Smooth muscle cell (in vitro differentiated cells): ENCODE measurements around the gene ITIH2. TPM values are rescaled to one million over a fixed set of nuclear protein-coding genes. Genes with fewer than 3 reads are reported as not detected.

Experiments used
- DNase-seq: peaks from one replicate; lab custom pipeline; 2025; ENCODE audit not compliant: unreplicated experiment; lab: John Stamatoyannopoulos, UW
- H2AFZ ChIP-seq: fragments of 200-600 bp; sonication (generic); 2 replicates; pipeline ENCODE4 v1.6.0; 2016; ENCODE audit warnings: antibody characterized with exemption, low read depth, mild to moderate bottlenecking
- H3F3A ChIP-seq: fragments of 200-600 bp; sonication (generic); 2 replicates; pipeline ENCODE4 v1.6.0; 2017; ENCODE audit warnings: antibody characterized with exemption, low read depth
- H3K27ac ChIP-seq: fragments of 200-600 bp; sonication (generic); 2 replicates; pipeline ENCODE4 v1.5.1; 2016; ENCODE audit warnings: low read depth, mild to moderate bottlenecking
- H3K27me3 ChIP-seq: fragments of 200-600 bp; sonication (generic); 2 replicates; pipeline ENCODE4 v1.6.1; 2016; ENCODE audit warnings: low read depth, mild to moderate bottlenecking
- H3K36me3 ChIP-seq: fragments of 200-600 bp; sonication (generic); 2 replicates; pipeline ENCODE4 v1.5.1; 2016; ENCODE audit warnings: low read depth
- H3K4me1 ChIP-seq: fragments of 200-600 bp; sonication (generic); 2 replicates; pipeline ENCODE4 v1.5.1; 2016; ENCODE audit warnings: low read depth
- H3K4me2 ChIP-seq: fragments of 200-600 bp; sonication (generic); 2 replicates; pipeline ENCODE4 v1.6.0; 2016; ENCODE audit warnings: mild to moderate bottlenecking
- H3K4me3 ChIP-seq: fragments of 200-600 bp; sonication (generic); 2 replicates; pipeline ENCODE4 v1.5.1; 2016; ENCODE audit warnings: mild to moderate bottlenecking
- H3K79me2 ChIP-seq: fragments of 200-600 bp; sonication (generic); 2 replicates; pipeline ENCODE4 v1.6.0; 2016; ENCODE audit warnings: low read depth, mild to moderate bottlenecking
- H3K9ac ChIP-seq: fragments of 200-600 bp; sonication (generic); 2 replicates; pipeline ENCODE4 v1.6.0; 2016; ENCODE audit warnings: low read depth
- H3K9me3 ChIP-seq: fragments of 200-600 bp; sonication (generic); replicated peaks from 2 replicates; pipeline ENCODE4 v1.5.1; 2016; ENCODE audit warnings: low read depth
- H4K20me1 ChIP-seq: fragments of 200-600 bp; sonication (generic); 2 replicates; pipeline ENCODE4 v1.6.0; 2016; ENCODE audit warnings: low read depth
- CTCF ChIP-seq: fragments of 200-600 bp; sonication (generic); IDR thresholded peaks from 2 replicates; pipeline ENCODE4 v1.5.1; 2017; ENCODE audit warnings: borderline replicate concordance, mild to moderate bottlenecking, antibody characterized with exemption; ENCODE audit not compliant: insufficient read depth, poor library complexity, severe bottlenecking
- WGBS: methylation state at CpG from one replicate; pipeline ENCODE4 v1.1.7; 2016; ENCODE audit warnings: low lambda C conversion rate; 5-methylcytosine and 5-hydroxymethylcytosine counted together
- polyA plus RNA-seq: library from polyadenylated mRNA; unstranded; fragments of >200 nt; fragmentation: Nextera tagmentation; extraction: Ambion mirVana; gene quantifications from 2 replicates; pipeline ENCODE4 v1.2.1, GENCODE V29; 2016
- total RNA-seq: library from RNA; depleted of rRNA; stranded (reverse); fragments of >200 nt; gene quantifications from 2 replicates; pipeline ENCODE4 v1.2.3, GENCODE V29; 2014

Gene ITIH2
- total and polyA plus RNA-seq, 2 experiments from 2014 or later: 0.09 to 0.13 TPM

DNA sequence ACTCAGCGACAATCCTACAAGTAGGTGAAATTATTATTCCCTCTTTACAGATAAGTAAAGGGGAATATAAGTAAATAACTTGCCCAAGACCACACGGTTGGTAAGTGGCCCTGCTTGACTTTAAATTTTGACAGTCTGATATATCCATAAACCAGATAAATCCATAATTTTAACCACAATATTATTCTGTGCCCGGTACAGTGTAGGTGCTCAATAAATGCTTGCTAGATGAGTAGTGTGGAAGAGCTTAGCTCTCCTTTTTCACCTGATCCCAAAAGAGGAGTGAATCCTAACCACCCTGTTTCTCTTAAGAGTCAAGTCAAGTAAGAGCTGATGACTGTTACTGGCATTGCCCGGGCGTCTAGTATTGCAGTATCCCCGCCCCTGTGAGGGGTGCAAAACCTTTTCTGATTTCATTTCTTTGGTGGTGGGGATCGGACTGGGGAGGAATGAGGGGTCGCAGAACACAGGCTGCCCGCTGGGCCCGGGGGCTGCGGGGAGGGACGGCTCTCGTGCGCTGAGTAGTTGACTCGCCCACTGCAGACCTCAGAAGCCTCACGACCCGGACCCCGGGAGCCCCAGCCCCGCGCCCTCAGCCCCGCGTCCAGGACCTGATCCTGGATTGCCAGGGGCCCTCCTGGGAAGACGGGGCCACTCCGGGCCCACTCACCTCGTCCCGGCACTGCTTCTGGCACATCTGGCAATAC, 84.2 kb downstream of the ITIH2 start:
- no peak for DNase-seq
- no peaks in the 10 kb centered on the region for H3K36me3 ChIP-seq
- H3K4me2 ChIP-seq: peak overlapping the region; percentile 86
- no peaks in the 10 kb centered on the region for H3F3A ChIP-seq
- H3K9ac ChIP-seq: peak overlapping the region; percentile 97
- H3K27me3 ChIP-seq: no peaks in the 10 kb centered on the region
- H4K20me1 ChIP-seq: peaks cover 89% of the 10 kb centered on the region
- H3K9me3 ChIP-seq: no peaks in the 10 kb centered on the region
- H3K4me3 ChIP-seq: peak overlapping the region; percentile 94
- no peak for TF ChIP-seq CTCF
- WGBS: 5% methylated on average over 25 of the region's 26 CpGs
- peaks cover 29% of the 10 kb centered on the region for H3K4me1 ChIP-seq
- H2AFZ ChIP-seq: peak overlapping the region; percentile 94
- peak overlapping the region; percentile 65 for H3K27ac ChIP-seq
- H3K79me2 ChIP-seq: peaks cover 98% of the 10 kb centered on the region

- H3K9ac ChIP-seq: peak within 1 kb of the TSS; percentile 97
- H3K9me3 ChIP-seq: no peaks in the 10 kb centered on the region
- peaks cover 98% of the 10 kb centered on the region for H3K79me2 ChIP-seq
- H3K36me3 ChIP-seq: no peaks in the 10 kb centered on the region
- TF ChIP-seq CTCF: no peak
- no peaks in the 10 kb centered on the region for H3K27me3 ChIP-seq
- peaks cover 29% of the 10 kb centered on the region for H3K4me1 ChIP-seq
- H4K20me1 ChIP-seq: peaks cover 89% of the 10 kb centered on the region
- peak within 1 kb of the TSS; percentile 65 for H3K27ac ChIP-seq
- H3F3A ChIP-seq: no peaks in the 10 kb centered on the region
- H3K4me2 ChIP-seq: peak within 1 kb of the TSS; percentile 89
- WGBS: under 1% methylated on average over 50 of the region's 59 CpGs
- peak; percentile 92 for DNase-seq
- H3K4me3 ChIP-seq: peak within 1 kb of the TSS; percentile 94
- peak within 1 kb of the TSS; percentile 94 for H2AFZ ChIP-seq
Measured at GRCh38 chr10:7787857-7788638, 84.9 kb downstream of the ITIH2 start, which contains the start of the genes ATP5F1C and KIN. Gene ATP5F1C (plus strand): TSS chr10:7788177. CDS start chr10:7788208, 31 bp downstream. Gene KIN (minus strand): TSS chr10:7787993. CDS start chr10:7787933, 60 bp downstream.

DNA sequence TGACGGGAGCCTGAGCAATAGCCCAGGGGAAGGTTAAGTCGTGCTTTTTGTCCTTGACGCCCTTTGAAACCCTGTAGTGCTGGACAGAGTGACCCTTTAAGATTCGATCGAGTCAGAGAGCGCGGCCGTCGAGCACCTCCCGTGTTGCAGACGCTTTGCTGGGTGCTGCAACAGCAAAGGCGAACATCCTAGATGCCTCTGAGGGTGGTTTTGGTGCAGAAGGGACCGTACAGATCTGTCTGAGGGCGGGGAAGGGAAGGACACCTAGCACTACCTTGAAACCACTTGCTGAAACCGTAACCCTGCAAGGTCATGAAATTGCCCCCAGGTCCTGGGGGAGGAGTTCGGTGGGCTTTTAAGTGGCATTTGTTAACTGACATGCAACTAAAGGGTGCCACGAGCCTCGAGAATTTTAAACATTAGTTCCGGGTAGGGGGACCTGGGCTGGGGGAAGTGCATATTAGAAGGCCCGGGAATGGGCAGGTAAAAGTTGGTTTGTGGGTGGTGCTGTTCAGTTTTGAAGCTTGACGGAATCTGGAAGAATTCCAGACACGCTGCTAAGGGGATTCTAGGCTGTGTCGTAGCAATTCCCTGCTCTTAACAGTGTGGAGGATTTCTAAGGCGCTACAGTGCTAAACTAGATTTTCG, 85.6 kb downstream of the ITIH2 start:
- peak overlapping the region; percentile 89 for H3K4me2 ChIP-seq
- H3K27me3 ChIP-seq: no peaks in the 10 kb centered on the region
- peak overlapping the region; percentile 48 for H3K27ac ChIP-seq
- peaks cover 89% of the 10 kb centered on the region for H4K20me1 ChIP-seq
- H3K36me3 ChIP-seq: no peaks in the 10 kb centered on the region
- H3F3A ChIP-seq: no peaks in the 10 kb centered on the region
- peaks cover 29% of the 10 kb centered on the region for H3K4me1 ChIP-seq
- 3% methylated on average over 25 of the region's 25 CpGs for WGBS
- no peak for TF ChIP-seq CTCF
- peak overlapping the region; percentile 94 for H3K4me3 ChIP-seq
- H3K9ac ChIP-seq: peak overlapping the region; percentile 90
- DNase-seq: no peak
- H3K9me3 ChIP-seq: no peaks in the 10 kb centered on the region
- peaks cover 98% of the 10 kb centered on the region for H3K79me2 ChIP-seq
- peak overlapping the region; percentile 69 for H2AFZ ChIP-seq
